IMR-90 (cell line): ENCODE results near the gene PDIA4. TPM values are rescaled to one million over a fixed set of nuclear protein-coding genes. Genes with fewer than 3 reads are reported as not detected.

Experiments used
- ATAC-seq: fragments of 200-7000 bp; cut with Tn5 transposase; 2 replicates; pipeline ENCODE4 v1.9.1; 2020; ENCODE audit warnings: low read depth, mild to moderate bottlenecking, moderate library complexity
- BruUV-seq: library from RNA; stranded (reverse); fragments of 400-500 nt; replicated peaks from 2 replicates; lab custom pipeline; 2021; lab: Mats Ljungman, UMichigan
- CTCF ChIA-PET: fragments of 300-600 bp; formaldehyde crosslinking; extraction: SDS; loops from one replicate; lab custom pipeline; 2021; ENCODE audit warnings: antibody characterized with exemption; lab: Yijun Ruan, JAX
- POLR2A ChIA-PET: fragments of 300-600 bp; sonication (Branson Sonifier 250); formaldehyde crosslinking; loops from one replicate; lab custom pipeline; 2022; ENCODE audit warnings: antibody characterized with exemption; ENCODE audit not compliant: unreplicated experiment; lab: Charles Lee
- DNase-seq: peaks from one replicate; pipeline ENCODE4 v3.0.0; 2013
- H2AFZ ChIP-seq: replicated peaks from 2 replicates; pipeline ENCODE3; 2013; ENCODE audit warnings: low read length, mild to moderate bottlenecking; ENCODE audit not compliant: poor library complexity
- H2AK5ac ChIP-seq: 2 replicates; pipeline ENCODE4 v1.6.1; 2013; ENCODE audit warnings: low read depth, low read length, inconsistent platforms
- H2AK9ac ChIP-seq: replicated peaks from 2 replicates; pipeline ENCODE3; 2013; ENCODE audit warnings: mild to moderate bottlenecking, low read depth, low read length, moderate library complexity; ENCODE audit not compliant: poor library complexity
- H2BK120ac ChIP-seq: 2 replicates; pipeline ENCODE4 v1.6.1; 2013; ENCODE audit warnings: low read depth, low read length, inconsistent platforms
- H2BK15ac ChIP-seq: 3 replicates; pipeline ENCODE4 v1.6.1; 2013; ENCODE audit warnings: low read depth, low read length, inconsistent platforms
- H2BK20ac ChIP-seq: 2 replicates; pipeline ENCODE4 v1.6.1; 2013; ENCODE audit warnings: low read depth, mild to moderate bottlenecking, inconsistent platforms, low read length, moderate library complexity
- H2BK5ac ChIP-seq: 2 replicates; pipeline ENCODE4 v1.6.1; 2013; ENCODE audit warnings: mild to moderate bottlenecking, low read depth, low read length, inconsistent platforms; ENCODE audit not compliant: poor library complexity, severe bottlenecking
- H3K14ac ChIP-seq: replicated peaks from 2 replicates; pipeline ENCODE4 v1.6.1; 2013; ENCODE audit warnings: low read depth, low read length, inconsistent platforms
- H3K18ac ChIP-seq: 2 replicates; pipeline ENCODE4 v1.6.1; 2013; ENCODE audit warnings: low read depth, low read length, control low read depth
- H3K23ac ChIP-seq: 2 replicates; pipeline ENCODE4 v1.6.1; 2013; ENCODE audit warnings: low read depth, low read length, inconsistent platforms
- H3K27ac ChIP-seq: 2 replicates; pipeline ENCODE4 v1.5.1; 2013; ENCODE audit warnings: mild to moderate bottlenecking, control low read depth, low read length; ENCODE audit not compliant: insufficient read depth
- H3K27me3 ChIP-seq: 2 replicates; pipeline ENCODE4 v1.6.1; 2013; ENCODE audit warnings: low read length; ENCODE audit not compliant: control insufficient read depth, insufficient read depth
- H3K36me3 ChIP-seq: 2 replicates; pipeline ENCODE4 v1.6.1; 2013; ENCODE audit warnings: low read length, mixed read lengths; ENCODE audit not compliant: control insufficient read depth, insufficient read depth
- H3K4ac ChIP-seq: 2 replicates; pipeline ENCODE4 v1.6.1; 2013; ENCODE audit warnings: low read depth, low read length, inconsistent platforms
- H3K4me1 ChIP-seq: 2 replicates; pipeline ENCODE4 v1.6.1; 2013; ENCODE audit warnings: low read length, mixed read lengths; ENCODE audit not compliant: control insufficient read depth, insufficient read depth
- H3K4me2 ChIP-seq: 2 replicates; pipeline ENCODE4 v1.6.1; 2013; ENCODE audit warnings: low read depth, mild to moderate bottlenecking, control low read depth, low read length, moderate library complexity
- H3K4me3 ChIP-seq: 2 replicates; pipeline ENCODE4 v1.5.1; 2013; ENCODE audit warnings: low read depth, mild to moderate bottlenecking, control low read depth, low read length, moderate library complexity; ENCODE audit not compliant: insufficient read depth
- H3K56ac ChIP-seq: 2 replicates; pipeline ENCODE4 v1.6.1; 2013; ENCODE audit warnings: low read length, inconsistent platforms; ENCODE audit not compliant: insufficient read depth; ENCODE audit errors: extremely low read depth
- H3K79me1 ChIP-seq, 2 experiments: 2 replicates each; pipeline ENCODE4 v1.6.1; 2013; ENCODE audit warnings: low read length in 2 of 2, inconsistent platforms in 1 of 2, low read depth in 1 of 2
- H3K9ac ChIP-seq: 2 replicates; pipeline ENCODE4 v1.6.1; 2013; ENCODE audit warnings: low read depth, low read length, control low read depth
- H3K9me1 ChIP-seq: 2 replicates; pipeline ENCODE4 v1.6.1; 2013; ENCODE audit warnings: low read length, inconsistent platforms; ENCODE audit not compliant: insufficient read depth
- H3K9me3 ChIP-seq: 2 replicates; pipeline ENCODE4 v1.6.1; 2013; ENCODE audit warnings: low read length; ENCODE audit not compliant: control insufficient read depth, insufficient read depth
- H4K20me1 ChIP-seq: 2 replicates; pipeline ENCODE4 v1.6.1; 2013; ENCODE audit warnings: low read length, inconsistent platforms; ENCODE audit not compliant: insufficient read depth
- H4K5ac ChIP-seq: 2 replicates; pipeline ENCODE4 v1.6.1; 2013; ENCODE audit warnings: mild to moderate bottlenecking, low read depth, low read length, control low read depth
- H4K8ac ChIP-seq, 2 experiments: 2 replicates each; pipeline ENCODE4 v1.6.1; 2013; ENCODE audit warnings: low read depth in 2 of 2, low read length in 2 of 2, control low read depth in 1 of 2, inconsistent platforms in 1 of 2
- H4K91ac ChIP-seq: 2 replicates; pipeline ENCODE4 v1.6.1; 2013; ENCODE audit warnings: low read depth, low read length, inconsistent platforms; ENCODE audit not compliant: insufficient read depth
- BHLHE40 ChIP-seq: fragments of 150-350 bp; IDR thresholded peaks from 2 replicates; pipeline ENCODE4 v1.6.1; 2016; ENCODE audit warnings: mild to moderate bottlenecking, low read depth, low read length
- CEBPB ChIP-seq: IDR thresholded peaks from 2 replicates; pipeline ENCODE4 v1.6.1; 2012; ENCODE audit warnings: low read depth, low read length, improper control_type of control experiment
- CHD1 ChIP-seq: IDR thresholded peaks from 2 replicates; pipeline ENCODE4 v1.6.1; 2012; ENCODE audit warnings: low read depth, low read length, improper control_type of control experiment
- FOS ChIP-seq: fragments of 150-350 bp; IDR thresholded peaks from 2 replicates; pipeline ENCODE4 v1.6.1; 2016; ENCODE audit warnings: low read depth, low read length
- MAFK ChIP-seq: IDR thresholded peaks from 2 replicates; pipeline ENCODE4 v1.6.1; 2012; ENCODE audit warnings: low read depth, low read length, improper control_type of control experiment
- MAZ ChIP-seq: IDR thresholded peaks from 2 replicates; pipeline ENCODE4 v1.6.1; 2012; ENCODE audit warnings: low read depth, mild to moderate bottlenecking, low read length, improper control_type of control experiment, moderate library complexity, borderline replicate concordance
- MXI1 ChIP-seq: IDR thresholded peaks from 2 replicates; pipeline ENCODE4 v1.6.1; 2012; ENCODE audit warnings: low read depth, mild to moderate bottlenecking, low read length, moderate library complexity, borderline replicate concordance
- NFE2L2 ChIP-seq: fragments of 150-350 bp; IDR thresholded peaks from 2 replicates; pipeline ENCODE4 v1.6.1; 2016; ENCODE audit warnings: low read depth, mild to moderate bottlenecking, low read length
- POLR2A ChIP-seq: IDR thresholded peaks from 2 replicates; pipeline ENCODE4 v1.6.1; 2012; ENCODE audit warnings: mild to moderate bottlenecking, low read depth, low read length
- RAD21 ChIP-seq: IDR thresholded peaks from 2 replicates; pipeline ENCODE4 v1.6.1; 2012; ENCODE audit warnings: low read length, improper control_type of control experiment
- RCOR1 ChIP-seq: IDR thresholded peaks from 2 replicates; pipeline ENCODE4 v1.6.1; 2012; ENCODE audit warnings: mild to moderate bottlenecking, low read length, improper control_type of control experiment; ENCODE audit not compliant: insufficient replicate concordance
- RFX5 ChIP-seq: IDR thresholded peaks from 2 replicates; pipeline ENCODE4 v1.8.0; 2012; ENCODE audit warnings: low read depth, mild to moderate bottlenecking, low read length, moderate library complexity
- SMC3 ChIP-seq: fragments of 150-350 bp; IDR thresholded peaks from 2 replicates; pipeline ENCODE4 v1.6.1; 2016; ENCODE audit warnings: low read depth, mild to moderate bottlenecking, antibody characterized with exemption, low read length, moderate library complexity
- WGBS, 2 experiments: methylation state at CpG; one replicate each; pipeline versions ENCODE4 v1.1.5 to v1.1.7; 2013; ENCODE audit warnings: missing lambda C conversion rate in 2 of 2; ENCODE audit not compliant: insufficient read length in 1 of 2; ENCODE audit errors: extremely low coverage in 2 of 2; 5-methylcytosine and 5-hydroxymethylcytosine counted together
- dilution Hi-C: fragments of 300-500 bp; cut with HindIII; formaldehyde crosslinking; loops from one replicate; pipeline ENCODE4 v1.14.3; 2018; ENCODE audit warnings: low sequenced_read_pairs; ENCODE audit not compliant: unreplicated experiment
- in situ Hi-C: fragments of 300-500 bp; cut with MboI; formaldehyde crosslinking; loops from 3 replicates; pipeline ENCODE4 v1.14.3; 2019; ENCODE audit warnings: low sequenced_read_pairs, inconsistent platforms, mixed read lengths
- intact Hi-C: fragments of 100-400 bp; cut with micrococcal nuclease; formaldehyde crosslinking; loops from 2 replicates; pipeline ENCODE4 v1.10.0; 2022
- polyA plus RNA-seq, 3 experiments: library from polyadenylated mRNA; depleted of rRNA; stranded (reverse); fragments of >200 nt; gene quantifications; 2 replicates each; pipeline ENCODE4 v1.2.3, GENCODE V29; 2012; ENCODE audit warnings: low replicate concordance in 1 of 3
- total RNA-seq: library from RNA; depleted of rRNA; stranded (reverse); fragments of >200 nt; gene quantifications from 2 replicates; pipeline ENCODE4 v1.2.3, GENCODE V29; 2012
- TF ChIP-seq, protein P1 (sequence below): conservative IDR thresholded peaks from 2 replicates; pipeline ENCODE4 v1.5.1; 2012; ENCODE audit warnings: mild to moderate bottlenecking, low read depth, low read length, improper control_type of control experiment
- TF ChIP-seq, protein P2 (sequence below): fragments of 150-350 bp; IDR thresholded peaks from 2 replicates; pipeline ENCODE4 v1.6.1; 2017; ENCODE audit warnings: mild to moderate bottlenecking, antibody characterized with exemption, low read length, low read depth
- TF ChIP-seq, protein P3 (sequence below): fragments of 150-350 bp; IDR thresholded peaks from 2 replicates; pipeline ENCODE4 v1.6.1; 2016; ENCODE audit warnings: low read depth, mild to moderate bottlenecking, low read length, moderate library complexity, borderline replicate concordance

PDIA4 gene
- total and polyA plus RNA-seq, 2 of the 4 experiments (the other 2 are of a cell fraction), result 241 to 304 TPM

GRCh38 chr7:149022756-149023360 is 5.4 kb downstream of the PDIA4 start:
- H3K36me3 ChIP-seq, result peaks cover 19% of the 10 kb centered on the region
- no peak overlapping the region for H3K4me2 ChIP-seq
- H3K56ac ChIP-seq, result no peak overlapping the region
- H4K91ac ChIP-seq, result no peak overlapping the region
- H2AK5ac ChIP-seq, result no peak overlapping the region
- H3K4me1 ChIP-seq, result no peaks in the 10 kb centered on the region
- H2BK5ac ChIP-seq, result no peak overlapping the region
- H2BK120ac ChIP-seq, result no peak overlapping the region
- H4K5ac ChIP-seq, result no peak overlapping the region
- no peak overlapping the region for H3K14ac ChIP-seq
- no TSS peak for BruUV-seq
- 83% methylated on average over 1 of the region's 6 CpGs; no CpG with 5 or more reads in 1 of the 2 experiments for WGBS, 2 experiments
- dilution Hi-C loops (no loop called here), in situ Hi-C loops (no loop called here), intact Hi-C loops (no loop called here)
- no peak overlapping the region for H3K4ac ChIP-seq
- ATAC-seq, result no peak
- CTCF ChIA-PET, result no interaction called here
- no peak overlapping the region for H2AK9ac ChIP-seq
- H4K8ac ChIP-seq, result no peak overlapping the region
- no peak overlapping the region for H3K18ac ChIP-seq
- H2BK20ac ChIP-seq, result no peak overlapping the region
- H3K27me3 ChIP-seq, result no peaks in the 10 kb centered on the region
- H2BK15ac ChIP-seq, result no peak overlapping the region
- H4K20me1 ChIP-seq, result peaks cover 9% of the 10 kb centered on the region
- H3K79me1 ChIP-seq, result peaks cover 25 to 60% of the 10 kb centered on the region in 2 experiments
- H2AFZ ChIP-seq, result no peak overlapping the region
- H3K4me3 ChIP-seq, result no peak overlapping the region
- no peak for DNase-seq
- POLR2A ChIA-PET, result no interaction called here
- no peaks in the 10 kb centered on the region for H3K9me3 ChIP-seq
- H3K9me1 ChIP-seq, result peaks cover 3% of the 10 kb centered on the region; the same call in 1 of the 2 replicates
- TF ChIP-seq CHD1, result no peak
- TF ChIP-seq POLR2A, result no peak
- TF ChIP-seq CEBPB, result no peak
- no peak for TF ChIP-seq MAZ
- TF ChIP-seq MXI1, result no peak
- TF ChIP-seq RFX5, result no peak
- TF ChIP-seq SMC3, result no peak
- TF ChIP-seq, protein P1, sequence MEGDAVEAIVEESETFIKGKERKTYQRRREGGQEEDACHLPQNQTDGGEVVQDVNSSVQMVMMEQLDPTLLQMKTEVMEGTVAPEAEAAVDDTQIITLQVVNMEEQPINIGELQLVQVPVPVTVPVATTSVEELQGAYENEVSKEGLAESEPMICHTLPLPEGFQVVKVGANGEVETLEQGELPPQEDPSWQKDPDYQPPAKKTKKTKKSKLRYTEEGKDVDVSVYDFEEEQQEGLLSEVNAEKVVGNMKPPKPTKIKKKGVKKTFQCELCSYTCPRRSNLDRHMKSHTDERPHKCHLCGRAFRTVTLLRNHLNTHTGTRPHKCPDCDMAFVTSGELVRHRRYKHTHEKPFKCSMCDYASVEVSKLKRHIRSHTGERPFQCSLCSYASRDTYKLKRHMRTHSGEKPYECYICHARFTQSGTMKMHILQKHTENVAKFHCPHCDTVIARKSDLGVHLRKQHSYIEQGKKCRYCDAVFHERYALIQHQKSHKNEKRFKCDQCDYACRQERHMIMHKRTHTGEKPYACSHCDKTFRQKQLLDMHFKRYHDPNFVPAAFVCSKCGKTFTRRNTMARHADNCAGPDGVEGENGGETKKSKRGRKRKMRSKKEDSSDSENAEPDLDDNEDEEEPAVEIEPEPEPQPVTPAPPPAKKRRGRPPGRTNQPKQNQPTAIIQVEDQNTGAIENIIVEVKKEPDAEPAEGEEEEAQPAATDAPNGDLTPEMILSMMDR, result no peak
- TF ChIP-seq BHLHE40, result no peak
- TF ChIP-seq RAD21, result no peak
- TF ChIP-seq, protein P2, sequence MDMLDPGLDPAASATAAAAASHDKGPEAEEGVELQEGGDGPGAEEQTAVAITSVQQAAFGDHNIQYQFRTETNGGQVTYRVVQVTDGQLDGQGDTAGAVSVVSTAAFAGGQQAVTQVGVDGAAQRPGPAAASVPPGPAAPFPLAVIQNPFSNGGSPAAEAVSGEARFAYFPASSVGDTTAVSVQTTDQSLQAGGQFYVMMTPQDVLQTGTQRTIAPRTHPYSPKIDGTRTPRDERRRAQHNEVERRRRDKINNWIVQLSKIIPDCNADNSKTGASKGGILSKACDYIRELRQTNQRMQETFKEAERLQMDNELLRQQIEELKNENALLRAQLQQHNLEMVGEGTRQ, result no peak
- no peak for TF ChIP-seq NFE2L2
- TF ChIP-seq, protein P3, sequence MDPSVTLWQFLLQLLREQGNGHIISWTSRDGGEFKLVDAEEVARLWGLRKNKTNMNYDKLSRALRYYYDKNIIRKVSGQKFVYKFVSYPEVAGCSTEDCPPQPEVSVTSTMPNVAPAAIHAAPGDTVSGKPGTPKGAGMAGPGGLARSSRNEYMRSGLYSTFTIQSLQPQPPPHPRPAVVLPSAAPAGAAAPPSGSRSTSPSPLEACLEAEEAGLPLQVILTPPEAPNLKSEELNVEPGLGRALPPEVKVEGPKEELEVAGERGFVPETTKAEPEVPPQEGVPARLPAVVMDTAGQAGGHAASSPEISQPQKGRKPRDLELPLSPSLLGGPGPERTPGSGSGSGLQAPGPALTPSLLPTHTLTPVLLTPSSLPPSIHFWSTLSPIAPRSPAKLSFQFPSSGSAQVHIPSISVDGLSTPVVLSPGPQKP, result no peak
- no peak for TF ChIP-seq MAFK
- TF ChIP-seq FOS, result no peak
- TF ChIP-seq RCOR1, result no peak
- H3K27ac ChIP-seq, result no peak overlapping the region
- H3K9ac ChIP-seq, result no peak overlapping the region
- H3K23ac ChIP-seq, result no peak overlapping the region
